K562 (cell line): Measurements from ENCODE around the gene PELI1. TPM values are rescaled to one million over a fixed set of nuclear protein-coding genes. Genes with fewer than 3 reads are reported as not detected.

Source experiments
- ATAC-seq: fragments of 200-7000 bp; cut with Tn5 transposase; 3 replicates; pipeline ENCODE4 v1.9.1; 2020; ENCODE audit warnings: moderate library complexity
- BruUV-seq: library from RNA; stranded (reverse); fragments of 400-500 nt; replicated peaks from 2 replicates; lab custom pipeline; 2021; lab: Mats Ljungman, UMichigan
- CTCF ChIA-PET: fragments of 300-600 bp; formaldehyde crosslinking; extraction: SDS; loops from one replicate; lab custom pipeline; 2021; ENCODE audit warnings: low intra/inter-chr PET ratio; lab: Yijun Ruan, JAX
- POLR2A ChIA-PET: fragments of 300-600, 350-650 bp; sonication (Branson Sonifier 250); formaldehyde crosslinking; extraction: SDS; loops from one replicate; lab custom pipeline; 2021; ENCODE audit warnings: antibody characterized with exemption, inconsistent platforms; lab: Yijun Ruan, JAX
- DNase-seq, 4 experiments: peaks; one replicate each; pipeline versions ENCODE4 v3.0.0 to v3.0.0-alpha.2; 2011 to 2018; ENCODE audit warnings: low spot score in 3 of 4, mixed read lengths in 3 of 4; ENCODE audit errors: extremely low read depth in 1 of 4
- FAIRE-seq: peaks from 2 replicates; lab custom pipeline; 2011; peaks lifted over from hg19 to GRCh38; lab: Jason Lieb, UNC
- H2AFZ ChIP-seq: 2 replicates; pipeline ENCODE4 v1.6.0; 2011; ENCODE audit warnings: low read depth, low read length, control low read depth, inconsistent platforms
- H3K27ac ChIP-seq: fragments of 200-600 bp; 3 replicates; pipeline ENCODE4 v1.8.0; 2011; ENCODE audit warnings: low read depth, mild to moderate bottlenecking, control low read depth, inconsistent platforms, low read length, moderate library complexity, mixed read lengths; ENCODE audit errors: extremely low read depth
- H3K27me3 ChIP-seq, 2 experiments: fragments of 300-600 bp in 1 of 2; 2 replicates in 1 of 2; 3 replicates in 1 of 2; pipeline versions ENCODE4 v1.6.0 to v1.8.0; 2011; ENCODE audit warnings: inconsistent platforms in 2 of 2, low read length in 2 of 2, mild to moderate bottlenecking in 1 of 2, mixed read lengths in 1 of 2, moderate library complexity in 1 of 2; ENCODE audit not compliant: control insufficient read depth in 2 of 2, insufficient read depth in 2 of 2
- H3K36me3 ChIP-seq: fragments of 300-600 bp; 3 replicates; pipeline ENCODE4 v1.8.0; 2011; ENCODE audit warnings: mild to moderate bottlenecking, low read length, inconsistent platforms; ENCODE audit not compliant: control insufficient read depth, insufficient read depth
- H3K4me1 ChIP-seq, 2 experiments: fragments of 200-600 bp in 1 of 2; replicated peaks in 1 of 2; 2 replicates in 1 of 2; 3 replicates in 1 of 2; pipeline versions ENCODE4 v1.5.1 to v1.8.0; 2011; ENCODE audit warnings: inconsistent platforms in 2 of 2, low read length in 2 of 2, mild to moderate bottlenecking in 1 of 2, mixed read lengths in 1 of 2, moderate library complexity in 1 of 2; ENCODE audit not compliant: control insufficient read depth in 2 of 2, insufficient read depth in 2 of 2
- H3K4me2 ChIP-seq: 2 replicates; pipeline ENCODE4 v1.6.1; 2011; ENCODE audit warnings: low read length, control low read depth, inconsistent platforms, mixed read lengths; ENCODE audit not compliant: insufficient read depth
- H3K4me3 ChIP-seq: fragments of 200-600 bp; sonication (generic), shearing (Covaris generic); 2 replicates; pipeline ENCODE4 v1.5.1; 2016; ENCODE audit warnings: control low read depth, inconsistent platforms
- H3K79me2 ChIP-seq: fragments of 200-600 bp; 3 replicates; pipeline ENCODE4 v1.8.0; 2011; ENCODE audit warnings: low read length, inconsistent platforms; ENCODE audit not compliant: control insufficient read depth, insufficient read depth
- H3K9ac ChIP-seq, 2 experiments: 2 replicates each; pipeline versions ENCODE4 v1.6.0 to v1.6.1; 2011; ENCODE audit warnings: low read depth in 2 of 2, low read length in 2 of 2, control low read depth in 1 of 2, inconsistent platforms in 1 of 2, mild to moderate bottlenecking in 1 of 2, mixed read lengths in 1 of 2; ENCODE audit not compliant: insufficient read depth in 1 of 2
- H3K9me1 ChIP-seq: one replicate; pipeline ENCODE4 v1.6.0; 2011; ENCODE audit warnings: inconsistent platforms, mild to moderate bottlenecking, low read length, moderate library complexity; ENCODE audit not compliant: control insufficient read depth, insufficient read depth
- H3K9me3 ChIP-seq: replicated peaks from 2 replicates; pipeline ENCODE4 v1.5.1; 2011; ENCODE audit warnings: low read depth, low read length, inconsistent platforms; ENCODE audit not compliant: control insufficient read depth, insufficient read depth
- H4K20me1 ChIP-seq: replicated peaks from 2 replicates; pipeline ENCODE4 v1.6.1; 2011; ENCODE audit warnings: low read length, inconsistent platforms, mixed read lengths; ENCODE audit not compliant: control insufficient read depth, insufficient read depth
- EZH2 ChIP-seq: IDR thresholded peaks from 2 replicates; pipeline ENCODE4 v1.6.1; 2012; ENCODE audit warnings: low read depth, mild to moderate bottlenecking, inconsistent platforms, low read length, borderline replicate concordance
- ILK ChIP-seq: fragments of 450-650 bp; IDR thresholded peaks from 2 replicates; pipeline ENCODE4 v1.6.1; 2016; ENCODE audit warnings: missing genetic modification characterization, low read depth, mild to moderate bottlenecking, missing compliant biosample characterization, moderate library complexity, borderline replicate concordance
- KAT7 ChIP-seq: sonication (generic); formaldehyde crosslinking; IDR thresholded peaks from 2 replicates; pipeline ENCODE4 v1.8.0; 2022; ENCODE audit warnings: missing genetic modification reagents, mild to moderate bottlenecking, borderline replicate concordance
- KAT8 ChIP-seq: fragments of 450-650 bp; IDR thresholded peaks from 2 replicates; pipeline ENCODE4 v1.6.1; 2016; ENCODE audit warnings: low read depth, mild to moderate bottlenecking
- NEUROD1 ChIP-seq: fragments of 150-350 bp; IDR thresholded peaks from 2 replicates; pipeline ENCODE4 v1.6.1; 2014; ENCODE audit warnings: borderline replicate concordance, low read length, low read depth; ENCODE audit not compliant: partially characterized antibody
- PATZ1 ChIP-seq: fragments of 250-450 bp; sonication (Bioruptor Pico); IDR thresholded peaks from 2 replicates; pipeline ENCODE4 v1.5.0; 2020; ENCODE audit warnings: mild to moderate bottlenecking, borderline replicate concordance
- ZKSCAN8 ChIP-seq: fragments of 200-800 bp; sonication (Bioruptor generic); IDR thresholded peaks from 2 replicates; pipeline ENCODE4 v1.6.1; 2016; ENCODE audit warnings: missing genetic modification characterization, missing compliant biosample characterization
- WGBS: fragments of 100-300 bp; shearing (Covaris generic); methylation state at CpG from one replicate; pipeline ENCODE4 v1.1.6; 2016; ENCODE audit warnings: low coverage, mixed read lengths; ENCODE audit not compliant: insufficient coverage; ENCODE audit errors: missing lambda C conversion rate; 5-methylcytosine and 5-hydroxymethylcytosine counted together
- in situ Hi-C: fragments of 300-500 bp; cut with MboI; formaldehyde crosslinking; loops from 4 replicates; pipeline ENCODE4 v1.15.0; 2018; ENCODE audit warnings: inconsistent platforms, mixed read lengths
- intact Hi-C: fragments of 100-400 bp; cut with micrococcal nuclease; formaldehyde crosslinking; loops from 2 replicates; pipeline ENCODE4 v1.14.2; 2022
- polyA plus RNA-seq, 8 experiments: library from polyadenylated mRNA; depleted of rRNA in 4 of 8; stranded (reverse) in 5 of 8; unstranded in 3 of 8; fragments of >200 nt; fragmentation: Nextera tagmentation in 2 of 8; fragmentation: Illumina TruSeq in 1 of 8; extraction: Ambion mirVana in 2 of 8; extraction: Trizol in 1 of 8; gene quantifications; 2 replicates each; pipeline versions ENCODE4 v1.2.1 to v1.2.3, GENCODE V29; 2011 to 2014; ENCODE audit warnings: inconsistent platforms in 1 of 8, missing spikeins in 1 of 8
- total RNA-seq, 7 experiments: library from RNA; depleted of rRNA in 6 of 7; stranded (reverse); fragments of >200 nt in 6 of 7; fragmentation: Illumina TruSeq in 2 of 7; extraction: Trizol in 2 of 7; gene quantifications; 2 replicates each; pipeline versions ENCODE4 v1.2.1 to v1.2.3, GENCODE V29; 2011 to 2021; ENCODE audit warnings: low replicate concordance in 1 of 7

The PELI1 gene
- total and polyA plus RNA-seq, 9 of the 15 experiments (the other 6 are each of a cell fraction or from before 2014, with no cell fraction given), result 3.3 to 19.2 (median 12.5) TPM

GRCh38 chr2:64173156-64174135 lies 29.2 kb upstream of the PELI1 start:
- no peak overlapping the region for H3K4me3 ChIP-seq
- WGBS, result 2% methylated on average over 5 of the region's 5 CpGs
- ChIA-PET POLR2A (no interaction called here), CTCF (no interaction called here)
- no peak overlapping the region for H3K27ac ChIP-seq
- H3K79me2 ChIP-seq, result no peaks in the 10 kb centered on the region
- H3K36me3 ChIP-seq, result no peaks in the 10 kb centered on the region
- in situ Hi-C loops (no loop called here), intact Hi-C loops (no loop called here)
- ATAC-seq (no peak), DNase-seq (no peak), FAIRE-seq (no peak)
- H3K9ac ChIP-seq, result no peak overlapping the region
- no peak overlapping the region for H2AFZ ChIP-seq
- H4K20me1 ChIP-seq, result no peaks in the 10 kb centered on the region
- no TSS peak for BruUV-seq
- H3K9me1 ChIP-seq, result no peaks in the 10 kb centered on the region
- no peak overlapping the region for H3K4me2 ChIP-seq
- no peaks in the 10 kb centered on the region for H3K9me3 ChIP-seq
- no peak for TF ChIP-seq KAT8
- TF ChIP-seq EZH2, result no peak
- no peak for TF ChIP-seq KAT7 (CRISPR knock-in tag)
- no peak for TF ChIP-seq PATZ1
- TF ChIP-seq ZKSCAN8 (CRISPR knock-in tag), result no peak
- no peak for TF ChIP-seq ILK (tag)
- no peak for TF ChIP-seq NEUROD1
- no peaks in the 10 kb centered on the region for H3K4me1 ChIP-seq
- H3K27me3 ChIP-seq, result peaks cover 0 to 2% of the 10 kb centered on the region in 2 experiments; a peak in 1 of 5 replicates
